ENCODE measurements around the gene NFKBIE.

DNA sequence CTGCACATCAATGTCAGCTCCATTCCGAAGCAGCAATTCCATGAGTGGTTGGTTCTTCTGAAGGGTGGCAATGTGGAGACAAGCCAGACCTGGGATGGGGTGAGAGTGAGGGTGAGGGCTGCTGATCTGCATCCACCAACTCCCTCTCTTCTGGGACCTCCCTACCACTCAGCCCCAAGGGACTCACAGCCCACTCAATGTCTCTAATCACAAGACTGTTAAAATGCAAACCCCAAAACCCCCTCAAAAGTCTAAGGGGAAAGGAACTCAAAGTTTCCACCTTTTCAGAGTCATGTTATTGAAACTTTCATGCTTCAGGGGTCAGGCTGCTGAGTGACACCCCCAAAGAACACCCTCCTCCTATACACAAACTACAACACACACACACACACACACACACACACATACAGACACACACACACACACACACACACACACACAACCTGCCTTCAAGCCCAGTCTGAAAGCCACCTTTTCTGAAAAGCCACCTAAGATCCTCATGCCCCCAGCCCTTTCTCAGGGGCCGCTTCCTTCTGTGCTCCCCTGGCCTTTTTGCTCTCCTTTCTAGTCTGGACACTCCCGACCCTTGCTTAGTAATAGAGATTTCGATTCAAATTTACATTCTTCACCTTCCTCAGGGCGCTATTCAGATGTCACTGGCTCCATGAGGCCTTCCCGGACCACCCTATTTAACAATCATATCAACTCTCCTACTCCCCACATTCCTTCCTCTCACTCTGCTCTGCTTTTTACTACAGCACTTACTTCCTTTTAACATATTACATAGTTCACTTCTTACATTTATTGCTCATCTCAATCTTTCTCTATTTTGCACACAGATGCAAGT, 4.7 kb downstream of the NFKBIE start:
- TF ChIP-seq, protein P1, sequence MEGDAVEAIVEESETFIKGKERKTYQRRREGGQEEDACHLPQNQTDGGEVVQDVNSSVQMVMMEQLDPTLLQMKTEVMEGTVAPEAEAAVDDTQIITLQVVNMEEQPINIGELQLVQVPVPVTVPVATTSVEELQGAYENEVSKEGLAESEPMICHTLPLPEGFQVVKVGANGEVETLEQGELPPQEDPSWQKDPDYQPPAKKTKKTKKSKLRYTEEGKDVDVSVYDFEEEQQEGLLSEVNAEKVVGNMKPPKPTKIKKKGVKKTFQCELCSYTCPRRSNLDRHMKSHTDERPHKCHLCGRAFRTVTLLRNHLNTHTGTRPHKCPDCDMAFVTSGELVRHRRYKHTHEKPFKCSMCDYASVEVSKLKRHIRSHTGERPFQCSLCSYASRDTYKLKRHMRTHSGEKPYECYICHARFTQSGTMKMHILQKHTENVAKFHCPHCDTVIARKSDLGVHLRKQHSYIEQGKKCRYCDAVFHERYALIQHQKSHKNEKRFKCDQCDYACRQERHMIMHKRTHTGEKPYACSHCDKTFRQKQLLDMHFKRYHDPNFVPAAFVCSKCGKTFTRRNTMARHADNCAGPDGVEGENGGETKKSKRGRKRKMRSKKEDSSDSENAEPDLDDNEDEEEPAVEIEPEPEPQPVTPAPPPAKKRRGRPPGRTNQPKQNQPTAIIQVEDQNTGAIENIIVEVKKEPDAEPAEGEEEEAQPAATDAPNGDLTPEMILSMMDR (IDR thresholded peaks at IDR 0.05), result no peak
- TF ChIP-seq EP300 (IDR thresholded peaks at IDR 0.05), result no peak

All from esophagus muscularis mucosa (tissue), 3 donors.